Measurements from ENCODE around the gene NCOA1. TPM values are rescaled to one million over a fixed set of nuclear protein-coding genes. Genes with fewer than 3 reads are reported as not detected.

Gene NCOA1
- total and polyA plus RNA-seq, 2 of the 4 experiments (the other 2 are of a cell fraction): 6.7 to 11.3 TPM

DNA sequence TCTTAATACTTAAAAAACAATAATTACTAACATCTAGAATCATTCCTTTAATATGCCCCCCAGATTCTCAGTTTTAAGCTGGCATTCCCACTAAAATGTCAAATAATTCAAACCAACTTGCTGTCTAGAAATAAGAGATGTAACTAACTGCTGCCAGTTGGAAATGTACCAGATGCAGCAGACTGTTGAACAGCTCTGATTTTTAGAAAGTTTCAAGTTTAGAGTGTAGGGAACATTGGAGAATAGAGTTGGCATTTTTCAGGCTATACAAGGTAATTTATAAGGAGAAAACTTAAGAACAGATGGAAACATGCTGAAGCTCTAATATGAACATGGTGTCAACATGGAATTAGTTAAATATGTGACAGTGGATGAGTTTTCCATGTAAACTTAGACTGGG lies 200.8 kb downstream of the NCOA1 start:
- TF ChIP-seq FOS (IDR thresholded peaks at IDR 0.05; ENCODE audit: low read depth, low read length) (no peak), POLR2A (IDR thresholded peaks at IDR 0.05; ENCODE audit: low read depth, low read length) (no peak), RCOR1 (IDR thresholded peaks at IDR 0.05; ENCODE audit: insufficient replicate concordance, low read length) (no peak), CHD1 (IDR thresholded peaks at IDR 0.05; ENCODE audit: low read depth, low read length) (no peak), BHLHE40 (IDR thresholded peaks at IDR 0.05; ENCODE audit: low read depth, low read length) (no peak), RFX5 (IDR thresholded peaks at IDR 0.05; ENCODE audit: low read depth, low read length) (no peak), NFE2L2 (IDR thresholded peaks at IDR 0.05; ENCODE audit: low read depth, low read length) (no peak), MAZ (IDR thresholded peaks at IDR 0.05; ENCODE audit: borderline replicate concordance, low read depth, low read length) (no peak), SMC3 (IDR thresholded peaks at IDR 0.05; ENCODE audit: low read depth, low read length) (no peak), RAD21 (IDR thresholded peaks at IDR 0.05; ENCODE audit: low read length) (no peak), MAFK (IDR thresholded peaks at IDR 0.05; ENCODE audit: low read depth, low read length) (no peak)
- TF ChIP-seq, protein P1, sequence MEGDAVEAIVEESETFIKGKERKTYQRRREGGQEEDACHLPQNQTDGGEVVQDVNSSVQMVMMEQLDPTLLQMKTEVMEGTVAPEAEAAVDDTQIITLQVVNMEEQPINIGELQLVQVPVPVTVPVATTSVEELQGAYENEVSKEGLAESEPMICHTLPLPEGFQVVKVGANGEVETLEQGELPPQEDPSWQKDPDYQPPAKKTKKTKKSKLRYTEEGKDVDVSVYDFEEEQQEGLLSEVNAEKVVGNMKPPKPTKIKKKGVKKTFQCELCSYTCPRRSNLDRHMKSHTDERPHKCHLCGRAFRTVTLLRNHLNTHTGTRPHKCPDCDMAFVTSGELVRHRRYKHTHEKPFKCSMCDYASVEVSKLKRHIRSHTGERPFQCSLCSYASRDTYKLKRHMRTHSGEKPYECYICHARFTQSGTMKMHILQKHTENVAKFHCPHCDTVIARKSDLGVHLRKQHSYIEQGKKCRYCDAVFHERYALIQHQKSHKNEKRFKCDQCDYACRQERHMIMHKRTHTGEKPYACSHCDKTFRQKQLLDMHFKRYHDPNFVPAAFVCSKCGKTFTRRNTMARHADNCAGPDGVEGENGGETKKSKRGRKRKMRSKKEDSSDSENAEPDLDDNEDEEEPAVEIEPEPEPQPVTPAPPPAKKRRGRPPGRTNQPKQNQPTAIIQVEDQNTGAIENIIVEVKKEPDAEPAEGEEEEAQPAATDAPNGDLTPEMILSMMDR (conservative IDR thresholded peaks at IDR 0.05; ENCODE audit: low read depth, low read length): no peak
- TF ChIP-seq, protein P2, sequence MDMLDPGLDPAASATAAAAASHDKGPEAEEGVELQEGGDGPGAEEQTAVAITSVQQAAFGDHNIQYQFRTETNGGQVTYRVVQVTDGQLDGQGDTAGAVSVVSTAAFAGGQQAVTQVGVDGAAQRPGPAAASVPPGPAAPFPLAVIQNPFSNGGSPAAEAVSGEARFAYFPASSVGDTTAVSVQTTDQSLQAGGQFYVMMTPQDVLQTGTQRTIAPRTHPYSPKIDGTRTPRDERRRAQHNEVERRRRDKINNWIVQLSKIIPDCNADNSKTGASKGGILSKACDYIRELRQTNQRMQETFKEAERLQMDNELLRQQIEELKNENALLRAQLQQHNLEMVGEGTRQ (IDR thresholded peaks at IDR 0.05; ENCODE audit: low read depth, low read length): no peak
- TF ChIP-seq, protein P3, sequence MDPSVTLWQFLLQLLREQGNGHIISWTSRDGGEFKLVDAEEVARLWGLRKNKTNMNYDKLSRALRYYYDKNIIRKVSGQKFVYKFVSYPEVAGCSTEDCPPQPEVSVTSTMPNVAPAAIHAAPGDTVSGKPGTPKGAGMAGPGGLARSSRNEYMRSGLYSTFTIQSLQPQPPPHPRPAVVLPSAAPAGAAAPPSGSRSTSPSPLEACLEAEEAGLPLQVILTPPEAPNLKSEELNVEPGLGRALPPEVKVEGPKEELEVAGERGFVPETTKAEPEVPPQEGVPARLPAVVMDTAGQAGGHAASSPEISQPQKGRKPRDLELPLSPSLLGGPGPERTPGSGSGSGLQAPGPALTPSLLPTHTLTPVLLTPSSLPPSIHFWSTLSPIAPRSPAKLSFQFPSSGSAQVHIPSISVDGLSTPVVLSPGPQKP (IDR thresholded peaks at IDR 0.05; ENCODE audit: borderline replicate concordance, low read depth, low read length): no peak
- no peak overlapping the region for H3K27ac ChIP-seq (ENCODE audit: insufficient read depth, low read length)
- in situ Hi-C loops (cut with MboI; ENCODE audit: low sequenced_read_pairs): no loop called here

More for the DNA sequence above, 200.8 kb downstream of the NCOA1 start:
- H3K9me3 ChIP-seq (ENCODE audit: control insufficient read depth, insufficient read depth, low read length): no peaks in the 10 kb centered on the region
- no peak overlapping the region for H2BK120ac ChIP-seq (ENCODE audit: low read depth, low read length)
- intact Hi-C loops (cut with micrococcal nuclease) (no loop called here), dilution Hi-C loops (cut with HindIII; ENCODE audit: low sequenced_read_pairs, unreplicated experiment) (no loop called here)
- H3K27me3 ChIP-seq (ENCODE audit: control insufficient read depth, insufficient read depth, low read length): no peaks in the 10 kb centered on the region
- H2AK9ac ChIP-seq (replicated peaks; ENCODE audit: low read depth, low read length, poor library complexity): no peak overlapping the region
- CTCF ChIA-PET: interaction anchor here (0.6 kb wide), 1 partner anchor 91 kb away, joined by 4 read pairs; no protein-coding TSS in a partner anchor
- POLR2A ChIA-PET (ENCODE audit: unreplicated experiment): no interaction called here
- no peak overlapping the region for H3K18ac ChIP-seq (ENCODE audit: low read depth, low read length)
- H3K4ac ChIP-seq (ENCODE audit: low read depth, low read length): no peak overlapping the region
- no peak overlapping the region for H3K23ac ChIP-seq (ENCODE audit: low read depth, low read length)
- H3K9me1 ChIP-seq (ENCODE audit: insufficient read depth, low read length): no peaks in the 10 kb centered on the region
- no peak overlapping the region for H2AK5ac ChIP-seq (ENCODE audit: low read depth, low read length)
- no peak overlapping the region for H2AFZ ChIP-seq (replicated peaks; ENCODE audit: low read length, poor library complexity)
- H2BK20ac ChIP-seq (ENCODE audit: low read depth, low read length): no peak overlapping the region
- no peaks in the 10 kb centered on the region for H3K79me1 ChIP-seq (ENCODE audit: low read depth in 1 of 2, low read length in 2 of 2)
- ATAC-seq (ENCODE audit: low read depth) (no peak), DNase-seq (no peak)
- no peak overlapping the region for H3K4me2 ChIP-seq (ENCODE audit: low read depth, low read length)
- no peak overlapping the region for H3K56ac ChIP-seq (ENCODE audit: extremely low read depth, insufficient read depth, low read length)
- no peak overlapping the region for H4K5ac ChIP-seq (ENCODE audit: low read depth, low read length)
- H3K4me1 ChIP-seq (ENCODE audit: control insufficient read depth, insufficient read depth, low read length): no peaks in the 10 kb centered on the region
- no peak overlapping the region for H4K8ac ChIP-seq (ENCODE audit: low read depth in 2 of 2, low read length in 2 of 2)
- no TSS peak for BruUV-seq (replicated peaks)
- H2BK5ac ChIP-seq (ENCODE audit: low read depth, low read length, poor library complexity, severe bottlenecking): no peak overlapping the region
- H4K20me1 ChIP-seq (ENCODE audit: insufficient read depth, low read length): no peaks in the 10 kb centered on the region
- H2BK15ac ChIP-seq (ENCODE audit: low read depth, low read length): no peak overlapping the region
- H3K14ac ChIP-seq (replicated peaks; ENCODE audit: low read depth, low read length): no peak overlapping the region
- no peak overlapping the region for H4K91ac ChIP-seq (ENCODE audit: insufficient read depth, low read depth, low read length)
- no peak overlapping the region for H3K4me3 ChIP-seq (ENCODE audit: insufficient read depth, low read depth, low read length)
- H3K9ac ChIP-seq (ENCODE audit: low read depth, low read length): no peak overlapping the region
- peaks cover 1% of the 10 kb centered on the region; the same call in 1 of the 2 replicates for H3K36me3 ChIP-seq (ENCODE audit: control insufficient read depth, insufficient read depth, low read length)

Data from IMR-90 (cell line).